ENCODE measurements around the gene P2RY11.

GRCh38 chr19:10091370-10091687 is 20.2 kb upstream of the P2RY11 start:
- no peak for TF ChIP-seq CTCF (conservative IDR thresholded peaks at IDR 0.05)
- TF ChIP-seq EZH2 (IDR thresholded peaks at IDR 0.05; ENCODE audit: low read depth) = no peak

All from PC-9 (cell line).